GM18867 (cell line): ENCODE results near the gene ABI3BP.

ENCODE experiments used
- ATAC-seq: cut with Tn5 transposase; IDR thresholded peaks from one replicate; pipeline ENCODE4 v1.9.1; 2021; ENCODE audit warnings: mild to moderate bottlenecking, moderate library complexity; ENCODE audit not compliant: unreplicated experiment

Gene ABI3BP

DNA sequence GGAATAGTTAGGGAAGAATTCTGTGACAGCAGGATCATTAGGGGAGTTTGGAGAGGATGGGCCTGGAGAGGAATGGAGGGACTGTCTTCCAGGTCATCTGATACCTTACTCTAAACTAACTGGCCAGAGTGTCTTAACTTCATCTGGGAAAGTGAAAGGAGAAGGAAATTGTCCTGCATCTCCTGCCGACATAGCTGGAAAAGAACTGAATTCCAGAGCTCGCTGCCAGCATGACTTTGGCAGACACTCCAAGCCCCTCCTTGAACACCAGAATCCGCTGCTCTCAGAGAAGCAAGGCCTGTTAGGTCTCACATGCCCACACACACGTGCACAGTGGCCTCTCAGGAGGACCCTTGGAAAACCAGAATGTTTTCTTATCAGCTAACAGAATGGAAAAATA, 10.5 kb downstream of the ABI3BP start:
- no peak for ATAC-seq

DNA sequence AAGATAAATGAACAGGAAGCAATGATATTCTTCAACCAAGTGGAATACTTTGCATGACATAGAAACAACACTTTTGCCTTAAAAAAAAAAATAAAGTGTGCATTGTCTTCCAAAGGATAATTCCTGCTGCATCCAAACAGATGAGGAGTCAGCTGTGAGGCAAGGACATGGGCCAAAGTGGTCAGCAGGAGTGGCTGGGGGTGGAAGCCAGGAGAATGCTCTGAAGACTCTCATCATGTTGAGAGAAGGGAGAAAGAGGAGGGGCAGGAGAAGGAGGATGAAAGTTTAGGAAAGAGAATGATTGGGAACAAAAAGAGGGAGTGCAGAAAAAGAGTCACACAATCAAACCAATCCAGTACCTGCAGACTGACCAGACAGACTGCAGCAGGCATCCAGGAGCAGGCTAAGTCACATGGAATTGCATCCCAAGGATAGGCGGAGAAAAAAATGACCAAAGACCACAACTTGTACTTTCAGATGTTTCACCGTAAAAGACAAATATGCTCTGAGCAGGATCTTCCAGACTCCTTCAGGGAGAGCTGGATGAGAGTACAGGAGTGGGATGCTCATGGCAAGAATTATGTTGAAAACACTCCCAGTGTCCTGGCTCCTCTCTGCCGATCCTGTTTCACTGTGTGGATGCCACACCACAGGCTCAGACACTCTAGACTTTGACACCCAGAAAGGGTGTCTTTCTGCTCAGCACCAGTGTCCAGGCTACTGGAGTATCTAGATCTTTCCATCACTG, 11.9 kb downstream of the ABI3BP start:
- ATAC-seq = no peak

DNA sequence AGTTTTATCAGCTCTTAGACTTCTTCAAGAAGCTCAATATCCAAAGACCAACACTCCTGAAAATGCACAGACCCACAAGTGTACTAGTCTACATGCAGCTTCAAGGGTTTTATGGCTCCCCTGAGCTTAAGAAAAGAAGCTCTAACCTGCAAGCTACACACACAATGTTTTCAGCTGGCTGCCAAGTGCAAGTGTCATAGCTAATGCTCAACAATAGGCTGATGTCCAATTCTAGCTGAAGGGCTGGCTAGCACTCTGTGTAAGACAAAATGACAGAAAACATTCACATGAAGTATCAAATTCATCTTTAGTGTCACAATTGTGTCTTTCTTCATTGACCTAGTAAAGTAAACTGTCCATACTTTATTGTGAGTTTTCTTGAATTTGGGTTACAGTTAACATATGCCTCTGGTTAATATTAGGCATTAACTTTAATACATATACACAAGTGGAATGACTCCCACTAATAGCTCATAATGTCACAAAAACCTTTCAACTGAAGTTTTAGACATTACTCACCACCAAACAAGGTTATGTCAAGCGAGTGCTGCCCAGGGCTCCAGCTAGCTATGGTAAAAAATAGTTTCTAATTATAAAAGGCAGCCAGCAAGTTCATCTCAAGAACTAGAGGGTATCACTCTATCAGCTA, 15.1 kb downstream of the ABI3BP start:
- no peak for ATAC-seq

DNA sequence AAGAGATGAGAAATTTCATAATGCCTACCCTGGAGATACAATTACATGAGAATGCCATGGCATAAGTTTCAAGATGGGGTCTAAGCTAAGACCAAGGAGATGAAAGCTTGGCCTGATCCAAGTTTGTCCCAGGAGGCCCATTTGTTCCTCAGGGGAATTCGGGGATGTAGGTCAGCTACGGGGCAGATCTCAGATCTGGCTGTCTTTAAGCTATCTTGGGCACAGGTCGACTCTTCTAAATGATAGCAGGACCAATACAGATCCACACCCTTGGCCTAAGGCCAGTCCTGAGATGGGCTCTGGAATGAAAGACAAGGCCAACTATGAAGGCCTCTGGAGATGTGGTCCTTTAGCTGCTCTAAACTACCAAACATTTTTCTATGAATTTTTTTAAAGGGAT, 16.6 kb downstream of the ABI3BP start:
- ATAC-seq = no peak

DNA sequence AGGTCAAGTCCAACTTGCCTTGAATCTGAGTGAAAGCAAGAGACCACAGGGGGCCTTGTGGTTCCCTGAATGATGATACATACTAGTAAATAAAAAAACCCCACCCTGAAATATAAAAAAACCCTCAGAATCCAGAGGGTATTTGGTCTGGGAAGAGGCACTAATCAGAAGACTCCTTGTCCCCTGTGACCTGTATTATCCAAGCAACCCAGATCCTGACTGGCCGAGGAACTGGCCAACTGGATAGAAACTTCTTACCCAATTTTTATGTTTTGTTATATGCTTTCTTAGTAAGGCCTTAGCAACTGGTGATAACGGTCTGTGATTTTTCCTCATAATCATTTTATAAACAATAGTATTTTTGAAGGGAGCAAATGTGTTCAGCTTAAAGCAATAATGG, 17.5 kb downstream of the ABI3BP start:
- no peak for ATAC-seq

DNA sequence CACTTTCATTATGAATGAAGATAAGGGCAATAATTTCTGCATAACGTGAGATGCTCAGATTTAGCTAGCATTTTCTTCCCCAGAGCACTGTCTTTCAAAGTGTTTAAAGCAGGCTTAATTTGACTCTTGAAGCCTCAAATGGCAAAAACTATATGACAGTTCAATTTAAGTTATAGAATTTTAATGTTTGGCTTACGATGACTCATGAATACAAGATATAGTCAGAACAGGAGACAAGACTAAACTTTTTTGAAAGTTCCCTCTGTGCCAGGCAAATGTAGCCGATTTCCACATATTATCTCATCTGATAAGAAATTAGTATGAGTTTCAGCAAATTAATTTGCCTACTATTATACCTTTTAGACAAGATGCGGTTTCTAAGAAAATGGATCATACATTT, 19.6 kb downstream of the ABI3BP start:
- ATAC-seq = no peak

DNA sequence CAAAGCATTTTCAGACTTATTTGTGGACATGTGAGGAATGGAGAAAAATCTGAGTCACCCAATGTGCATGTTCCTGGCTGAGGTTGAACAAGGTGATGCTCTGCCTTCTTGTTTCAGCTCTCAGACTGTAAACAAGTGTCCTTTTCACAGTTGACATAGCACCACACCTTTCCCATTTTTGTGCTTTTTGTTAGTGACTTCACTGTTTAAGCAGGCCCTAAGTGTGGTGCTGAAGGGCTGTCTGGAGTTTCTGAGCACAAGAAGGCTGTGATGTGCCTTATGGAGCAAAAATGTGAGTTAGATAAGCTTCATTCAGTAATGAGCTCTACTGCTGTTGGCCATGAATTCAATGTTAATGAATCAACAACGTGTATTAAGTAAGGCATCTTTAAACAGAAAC, 20.4 kb downstream of the ABI3BP start:
- no peak for ATAC-seq

DNA sequence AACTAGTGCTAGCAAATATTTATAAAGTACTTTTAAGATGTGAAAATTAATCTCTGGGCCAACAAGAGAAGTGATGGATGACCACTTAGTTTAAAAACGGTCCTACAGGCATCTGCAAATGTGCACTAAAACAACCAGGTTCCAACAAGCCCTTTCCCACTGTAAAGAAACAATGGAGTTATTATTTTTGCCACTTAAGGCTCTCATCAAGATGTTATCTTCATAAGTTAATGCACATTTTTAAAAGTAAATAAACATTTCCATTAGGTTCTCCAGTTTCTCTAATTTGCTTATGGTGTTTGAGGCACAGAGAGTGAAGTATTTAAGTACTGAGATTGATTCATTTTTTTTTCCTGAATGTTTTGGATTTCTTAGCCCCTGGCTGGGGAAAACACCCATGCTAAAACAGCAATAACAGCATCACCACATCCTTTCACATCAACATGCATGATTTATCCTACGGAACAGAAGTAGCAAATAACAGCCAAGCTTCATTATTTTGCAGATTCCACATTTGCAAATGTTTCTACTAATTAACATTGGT, 20.8 kb downstream of the ABI3BP start:
- no peak for ATAC-seq

DNA sequence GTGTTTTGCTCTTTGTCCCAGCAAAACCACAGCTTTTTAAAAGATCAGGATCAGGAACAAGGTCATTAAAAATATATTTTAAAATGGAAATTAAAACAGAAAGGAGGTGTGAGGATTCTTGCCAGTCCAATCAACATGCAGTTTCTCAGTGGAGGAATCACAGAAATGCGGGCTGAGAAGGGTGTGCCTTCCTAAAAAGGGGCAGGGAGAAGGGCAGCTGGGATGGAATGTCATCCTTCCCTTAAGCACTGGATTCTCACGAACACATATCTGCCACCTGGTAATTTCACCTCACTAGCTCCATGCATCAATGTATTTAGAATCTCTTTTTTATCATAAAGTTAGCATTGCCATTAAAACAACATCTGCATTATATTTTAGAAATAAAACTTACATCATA, 21.4 kb downstream of the ABI3BP start:
- no peak for ATAC-seq

DNA sequence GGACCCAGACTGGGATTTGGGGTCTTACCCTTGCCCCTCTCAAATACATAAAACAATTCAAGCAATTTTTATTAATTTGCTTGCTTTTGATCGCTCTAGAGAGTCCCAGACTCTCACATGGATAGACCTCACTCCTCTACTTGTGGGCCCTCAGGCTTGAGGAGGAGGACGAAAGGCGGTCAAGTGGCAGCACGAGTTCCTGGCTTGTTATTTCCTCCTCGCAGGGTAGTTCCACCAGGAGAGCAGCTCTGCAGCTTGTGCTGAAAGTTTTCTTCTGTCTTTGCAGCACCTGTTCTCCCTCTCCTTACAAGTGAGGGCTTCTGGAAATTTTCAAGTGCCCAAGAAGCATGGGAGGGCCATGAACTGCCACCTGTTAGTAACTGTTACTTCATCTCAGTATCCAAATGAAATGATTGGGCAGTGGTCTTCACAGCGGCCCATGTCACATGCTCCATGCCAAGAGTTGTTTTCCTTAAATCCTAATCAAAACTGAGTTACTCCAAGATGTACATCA, 22.7 kb downstream of the ABI3BP start:
- ATAC-seq = no peak

DNA sequence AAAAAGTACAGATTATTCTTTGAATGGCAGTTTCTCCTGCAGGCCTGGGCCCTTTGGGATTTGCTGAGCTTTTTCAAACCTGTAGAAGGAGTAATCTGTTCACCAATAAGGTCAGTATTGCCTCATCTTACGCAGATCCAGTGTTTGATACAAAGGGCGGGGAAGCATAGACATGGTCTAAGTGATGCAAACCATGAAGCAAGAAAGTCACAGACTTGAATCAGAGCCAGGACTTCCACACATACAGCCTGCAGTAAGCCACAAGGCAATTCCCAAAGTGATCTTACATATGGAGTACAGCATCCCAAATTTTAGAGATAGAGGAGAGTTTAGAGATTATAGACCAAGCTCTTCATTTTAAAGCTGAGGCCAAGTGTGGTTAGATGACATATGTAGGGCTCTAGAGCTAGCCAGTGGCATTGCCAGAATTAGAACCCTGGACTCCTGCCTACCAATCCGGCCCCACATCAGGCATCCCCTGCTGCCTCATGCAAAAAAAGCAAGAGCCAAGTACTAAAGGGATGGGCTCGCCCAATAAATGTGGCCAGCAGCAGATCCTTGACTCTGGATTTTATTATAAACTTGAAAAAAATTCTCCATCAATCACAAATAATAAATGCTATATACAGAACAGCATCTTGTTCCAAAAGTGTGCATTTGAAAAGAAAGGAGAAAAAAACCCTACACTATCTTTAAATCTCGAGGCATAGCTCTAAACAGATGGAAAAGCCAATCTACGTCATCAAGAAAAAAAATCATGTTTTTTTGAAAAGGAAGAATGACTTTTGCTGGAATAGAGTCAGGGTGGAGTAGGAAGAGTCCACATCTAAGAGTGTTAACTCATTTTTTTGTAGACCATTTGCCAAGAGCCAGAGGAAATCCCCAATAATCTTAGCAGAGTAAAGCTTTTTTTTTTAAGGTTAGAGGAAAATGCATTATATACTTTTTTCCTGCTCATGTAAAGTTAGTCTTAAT, 24.0 kb downstream of the ABI3BP start:
- no peak for ATAC-seq

DNA sequence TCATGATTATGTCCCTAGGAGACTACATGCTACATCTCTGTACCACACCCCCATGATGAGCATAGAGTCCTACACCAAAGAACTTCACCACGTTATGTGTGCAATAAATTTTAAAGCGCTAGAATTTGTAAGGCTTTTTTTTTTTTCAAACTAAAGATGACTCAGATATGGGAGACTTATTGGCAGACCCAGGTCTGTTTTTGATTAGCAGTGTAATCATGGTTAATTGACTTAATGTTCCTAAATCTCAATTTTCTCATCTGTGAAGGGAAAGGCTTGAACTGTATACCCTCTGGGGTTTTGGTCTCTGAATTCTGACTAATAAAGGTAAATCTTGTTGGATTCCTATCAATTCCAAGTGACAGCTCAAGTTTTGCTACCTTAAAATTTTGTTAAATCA, 26.4 kb downstream of the ABI3BP start:
- no peak for ATAC-seq

DNA sequence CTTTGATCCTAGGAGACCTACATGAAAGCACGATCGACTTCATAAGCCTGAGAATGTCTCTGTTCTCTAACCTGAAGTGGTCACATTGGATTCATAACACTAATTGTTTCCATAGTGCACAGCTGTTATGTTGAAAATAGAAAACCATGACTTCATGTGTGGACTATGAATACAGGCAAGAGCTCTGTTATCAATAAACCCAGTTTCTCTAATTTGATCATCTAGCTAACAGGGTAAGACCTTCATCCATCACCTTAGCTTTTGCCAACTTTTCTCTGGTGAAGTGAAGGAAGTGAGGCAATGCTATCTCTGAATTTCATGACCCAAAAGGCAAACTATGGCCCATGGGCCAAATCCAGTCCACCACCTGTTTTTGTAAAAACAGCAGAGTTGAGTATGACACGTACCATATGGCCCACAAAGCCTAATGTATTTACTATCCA, 27.2 kb downstream of the ABI3BP start:
- no peak for ATAC-seq

DNA sequence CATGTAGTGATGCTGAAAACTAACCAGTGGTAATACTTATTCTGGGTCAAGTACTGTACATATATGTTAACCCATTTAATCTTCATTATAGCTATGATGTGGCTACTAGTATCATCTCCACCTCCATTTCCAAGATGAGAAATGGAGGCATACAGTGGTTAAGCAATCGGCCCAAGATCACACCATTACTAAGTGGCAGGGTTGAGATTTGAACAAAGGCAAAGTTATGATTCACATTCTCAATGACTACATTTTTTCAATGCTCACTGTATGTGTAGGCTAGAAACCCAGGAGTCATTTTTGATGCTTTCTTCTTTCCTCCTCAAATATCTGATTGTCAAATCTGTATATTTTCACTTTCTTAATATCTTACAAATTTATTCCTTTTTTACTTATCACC, 30.2 kb downstream of the ABI3BP start:
- no peak for ATAC-seq

DNA sequence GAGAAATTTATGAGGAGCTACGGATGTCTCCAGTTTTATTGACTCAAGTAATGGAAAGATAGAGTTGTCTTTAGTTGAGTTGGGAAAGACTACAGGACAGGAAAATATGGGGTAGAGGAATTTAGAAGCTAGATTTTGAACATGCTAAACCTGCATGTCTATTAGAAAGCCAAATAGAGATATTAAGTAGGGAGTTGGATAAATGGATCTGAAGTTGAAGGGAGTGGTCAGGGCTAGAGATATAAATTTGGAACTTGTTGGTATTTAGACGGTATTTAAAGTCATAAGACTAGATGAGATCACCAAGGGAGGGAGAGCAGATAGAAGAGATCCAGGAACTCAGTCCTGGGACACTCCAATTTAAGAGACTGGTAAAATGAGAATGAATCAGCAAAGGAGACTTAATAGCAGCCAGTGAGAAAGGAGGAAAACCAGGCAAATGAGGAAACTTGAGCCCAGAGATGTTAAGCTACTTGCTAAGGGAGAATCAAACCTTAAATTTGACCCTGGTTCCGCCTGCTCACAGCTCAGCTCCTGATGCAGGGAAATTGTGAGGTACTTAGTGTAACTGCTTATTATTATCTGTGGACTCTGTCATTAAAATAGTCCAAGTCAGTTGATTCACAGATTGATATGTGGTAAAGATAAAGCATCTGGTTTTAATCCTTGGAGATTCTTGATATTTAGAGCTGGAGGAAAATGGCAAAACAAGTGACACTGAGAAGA, 35.8 kb downstream of the ABI3BP start:
- ATAC-seq = no peak

DNA sequence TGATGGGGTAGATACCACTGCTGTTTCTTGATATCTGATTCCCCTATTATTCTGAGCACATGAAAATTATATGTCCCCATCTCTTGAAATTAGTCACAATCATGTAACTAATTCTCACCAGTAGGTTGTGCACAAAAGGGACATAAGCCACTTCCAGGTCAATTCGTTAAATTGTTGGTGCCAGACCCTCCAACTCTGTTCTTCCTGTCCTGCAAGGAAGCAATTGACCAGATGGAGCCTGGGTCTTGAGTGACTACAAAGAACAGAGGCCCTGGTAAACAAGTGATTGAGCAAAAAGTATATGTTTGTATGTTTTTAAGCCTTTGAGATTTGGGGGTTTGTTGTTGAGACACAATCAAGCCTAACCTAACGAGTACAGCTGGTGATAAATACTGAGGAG, 36.9 kb downstream of the ABI3BP start:
- no peak for ATAC-seq

DNA sequence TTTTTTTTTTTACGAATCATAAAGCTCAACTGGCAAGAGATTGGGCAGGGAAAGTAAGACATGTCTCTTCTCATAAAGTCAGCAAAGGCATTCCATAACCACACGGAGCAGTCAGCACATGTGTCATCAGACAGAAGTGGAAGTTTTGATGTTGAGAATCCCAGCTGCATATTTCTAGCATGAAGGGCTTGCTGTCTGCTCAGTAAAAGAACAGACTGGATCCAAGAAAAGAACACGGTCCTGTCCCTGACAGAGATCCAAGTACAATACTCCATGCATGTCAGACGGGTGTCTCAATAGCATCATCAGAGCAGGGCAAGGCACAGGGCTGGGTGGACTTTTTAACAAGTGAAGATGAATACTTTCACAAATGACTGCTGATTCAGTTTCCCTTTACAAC, 38.2 kb downstream of the ABI3BP start:
- no peak for ATAC-seq

DNA sequence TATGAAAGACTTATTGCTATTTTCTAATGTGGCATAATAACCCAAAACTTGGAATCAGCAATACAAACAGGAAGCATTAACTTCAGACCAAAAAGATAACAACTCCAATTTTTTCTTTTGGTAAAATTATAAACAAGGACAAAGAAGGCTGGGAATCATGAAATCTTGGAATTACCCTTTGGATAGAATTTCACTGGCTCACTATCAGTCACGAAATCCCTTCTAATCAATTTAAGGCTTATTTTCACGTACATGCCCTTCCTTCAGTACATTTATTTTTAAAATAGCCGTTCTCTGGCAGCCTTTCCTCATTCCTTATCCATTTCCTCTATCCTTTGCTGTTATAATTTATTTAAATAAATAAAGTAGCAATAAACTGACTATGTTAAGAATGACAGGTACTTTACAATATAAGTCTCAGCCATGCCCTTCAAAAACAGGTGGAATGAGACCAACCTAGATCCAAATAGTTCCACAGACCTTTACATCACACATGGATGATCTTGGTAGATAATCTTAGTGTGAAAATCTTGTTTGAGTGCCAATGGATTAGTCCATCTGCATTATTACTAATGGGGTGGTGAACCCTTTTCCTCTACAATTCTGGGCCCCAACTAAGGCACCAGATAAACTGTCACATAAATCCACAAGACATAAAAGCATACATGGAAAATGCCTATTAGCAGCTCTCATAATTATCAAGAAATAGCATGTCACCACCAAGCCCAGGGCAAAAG, 38.9 kb downstream of the ABI3BP start:
- no peak for ATAC-seq

DNA sequence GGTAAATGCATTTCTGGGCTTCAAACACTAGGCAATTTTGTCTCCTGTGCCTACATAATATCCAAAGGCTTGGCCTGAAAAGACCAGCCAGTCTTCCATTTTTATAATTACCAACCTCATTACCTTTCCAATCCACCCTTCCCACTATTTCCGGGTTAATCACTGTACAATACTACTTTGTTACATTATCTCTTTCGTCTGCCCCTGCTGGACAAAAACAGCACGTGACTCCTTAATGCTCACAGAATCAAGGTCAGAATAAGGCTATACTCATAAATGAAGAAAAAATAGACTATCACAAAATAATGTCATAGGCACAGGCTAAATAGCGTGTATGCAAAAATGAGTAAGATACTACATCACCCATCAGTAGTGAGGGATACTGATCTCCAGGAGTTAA, 40.1 kb downstream of the ABI3BP start:
- ATAC-seq = no peak

DNA sequence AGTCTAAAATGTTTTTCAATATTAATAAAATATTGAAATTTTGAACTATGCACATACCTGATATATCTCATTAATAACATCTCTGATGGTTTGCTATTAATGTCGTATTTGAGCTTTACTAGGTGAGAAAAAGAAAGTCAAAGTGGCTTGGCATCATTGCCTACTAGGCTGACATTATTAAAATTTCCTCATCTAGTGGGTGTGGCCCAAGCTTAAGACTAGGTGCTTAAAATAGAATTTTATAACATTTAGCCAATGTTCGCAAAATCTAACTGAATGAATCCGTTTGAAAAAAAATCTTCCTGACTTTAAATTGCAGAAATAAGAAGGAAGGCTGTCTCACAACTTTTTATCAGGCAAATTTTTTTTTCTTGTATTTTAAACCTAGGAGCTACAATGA, 46.1 kb downstream of the ABI3BP start:
- no peak for ATAC-seq
